Astrocyte of the hippocampus (primary cell): ENCODE measurements around the gene YPEL1.
"Not testable (repeated sequence)": the region's sequence is repeated elsewhere in the genome, so short reads cannot be mapped to it uniquely, and the experiment has no call there.

ENCODE experiments used
- DNase-seq: peaks from one replicate; pipeline ENCODE4 v3.0.0; 2011; ENCODE audit warnings: low read depth, low spot score

Gene YPEL1

DNA sequence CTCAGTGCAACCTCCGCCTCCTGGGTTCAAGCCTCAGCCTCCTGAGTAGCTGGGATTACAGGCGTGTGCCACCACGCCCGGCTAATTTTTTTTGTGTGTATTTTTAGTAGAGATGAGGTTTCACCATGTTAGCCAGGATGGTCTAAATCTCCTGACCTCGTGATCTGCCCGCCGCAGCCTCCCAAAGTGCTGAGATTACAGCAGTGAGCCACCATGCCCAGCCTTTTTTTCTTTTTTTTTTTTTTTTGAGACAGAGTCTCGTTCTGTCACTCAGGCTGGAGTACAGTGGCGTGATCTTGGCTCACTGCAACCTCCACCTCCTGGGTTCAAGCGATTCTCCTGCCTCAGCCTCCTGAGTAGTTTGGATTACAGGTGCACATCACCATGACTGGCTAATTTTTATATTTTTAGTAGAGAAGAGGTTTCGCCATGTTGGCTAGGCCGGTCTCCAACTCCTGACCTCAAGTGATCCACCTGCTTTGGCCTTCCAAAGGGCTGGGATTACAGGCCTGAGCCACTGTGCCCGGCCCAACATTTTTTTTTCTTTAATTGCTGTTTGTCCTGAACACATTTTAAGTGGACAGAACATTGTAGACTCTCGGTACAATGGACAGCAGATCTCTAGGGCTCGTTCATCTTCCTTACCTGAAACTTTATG is 14.3 kb downstream of the YPEL1 start:
- not testable (repeated sequence) for DNase-seq

DNA sequence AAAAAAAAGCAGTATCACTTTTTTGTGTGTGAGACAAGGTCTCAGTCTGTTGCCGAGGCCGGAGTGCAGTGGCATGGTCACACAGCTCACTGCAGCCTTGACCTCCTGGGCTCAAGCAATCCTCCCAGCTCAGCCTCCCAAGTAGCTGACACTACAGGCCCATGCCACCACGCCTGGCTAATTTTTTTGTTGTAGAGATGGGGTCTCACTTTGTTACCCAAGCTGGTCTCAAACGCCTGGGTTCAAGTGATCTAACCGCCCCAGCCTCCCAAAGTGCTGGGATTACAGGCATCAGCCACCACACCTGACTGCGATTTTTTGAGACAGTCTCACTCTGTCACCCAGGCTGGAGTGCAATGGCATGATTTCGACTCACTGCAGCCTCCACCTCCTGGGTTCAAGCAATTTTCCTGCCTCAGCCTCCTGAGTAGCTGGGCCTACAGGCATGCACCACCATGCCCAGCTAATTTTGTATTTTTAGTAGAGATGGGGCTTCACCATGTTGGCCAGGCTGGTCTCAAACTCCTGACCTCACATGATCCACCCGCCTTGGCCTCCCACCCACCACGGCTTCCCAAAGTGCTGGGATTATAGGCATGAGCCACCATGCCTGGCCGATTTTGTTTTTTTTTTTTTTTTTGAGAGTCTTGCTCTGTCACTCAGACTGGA is 15.3 kb downstream of the YPEL1 start:
- DNase-seq = not testable (repeated sequence)

- no peak for DNase-seq
These were observed 16.6 kb downstream of the YPEL1 start for GRCh38 chr22:21719024-21719423.

DNA sequence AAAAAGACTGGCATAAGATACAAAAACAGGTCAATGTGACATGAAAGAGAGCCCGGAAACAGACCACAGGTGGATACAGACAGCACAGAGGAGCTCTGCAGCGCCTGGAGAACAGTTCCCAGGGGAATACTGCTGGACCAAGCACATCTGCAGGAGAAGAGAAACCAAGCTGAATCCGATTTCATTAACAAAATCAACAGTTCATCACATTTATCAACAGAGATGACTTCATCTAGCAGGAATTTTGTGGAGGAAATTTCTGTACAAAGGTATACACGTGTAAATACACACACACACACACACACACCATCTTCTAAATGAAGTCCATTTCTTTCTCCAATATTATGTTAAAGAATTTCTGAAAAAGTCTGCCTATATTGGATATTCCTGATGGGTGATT is 17.1 kb downstream of the YPEL1 start:
- no peak for DNase-seq

GRCh38 chr22:21716395-21717122 is 19.0 kb downstream of the YPEL1 start:
- not testable (repeated sequence) for DNase-seq

- DNase-seq = no peak
These were observed 20.8 kb downstream of the YPEL1 start for GRCh38 chr22:21714786-21715185.

DNA sequence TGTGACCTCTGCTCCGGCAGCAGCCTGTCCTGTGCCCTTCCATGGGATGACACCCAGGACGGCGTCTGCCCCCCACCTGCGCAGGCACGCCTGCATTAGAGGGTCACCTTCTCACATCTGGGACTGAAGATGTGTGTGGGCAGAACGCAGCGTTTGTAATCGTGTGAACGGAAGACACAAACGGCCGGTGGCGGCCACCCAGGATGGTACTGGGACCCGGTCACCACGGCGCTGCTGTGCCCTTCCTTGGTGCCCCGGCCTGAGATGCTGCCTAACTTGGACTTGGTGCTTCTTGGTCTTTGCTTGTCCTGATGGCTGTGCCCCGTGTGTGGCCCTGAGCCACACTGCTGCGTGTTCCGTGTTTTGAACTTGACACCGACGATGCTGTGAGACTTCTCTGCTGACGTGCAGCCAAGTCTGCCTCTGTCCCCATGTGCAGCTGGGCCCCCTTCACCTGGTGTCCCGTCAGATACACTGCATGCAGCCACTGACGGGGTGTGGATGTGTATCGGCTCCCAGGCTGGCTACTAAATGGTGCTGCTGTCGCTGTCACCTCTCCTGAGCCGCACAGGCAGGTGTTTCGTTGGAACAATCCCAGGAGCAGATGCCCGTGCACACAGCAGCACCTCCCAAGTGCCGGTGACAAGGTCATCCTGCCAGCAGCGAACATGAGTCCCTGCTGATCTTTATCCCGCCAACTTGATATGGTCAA is 21.4 kb downstream of the YPEL1 start:
- DNase-seq = no peak

GRCh38 chr22:21713428-21714058 is 22.1 kb downstream of the YPEL1 start:
- no peak for DNase-seq

- peak; percentile 88 for DNase-seq
These were observed 22.7 kb downstream of the YPEL1 start for GRCh38 chr22:21712751-21713427.

DNA sequence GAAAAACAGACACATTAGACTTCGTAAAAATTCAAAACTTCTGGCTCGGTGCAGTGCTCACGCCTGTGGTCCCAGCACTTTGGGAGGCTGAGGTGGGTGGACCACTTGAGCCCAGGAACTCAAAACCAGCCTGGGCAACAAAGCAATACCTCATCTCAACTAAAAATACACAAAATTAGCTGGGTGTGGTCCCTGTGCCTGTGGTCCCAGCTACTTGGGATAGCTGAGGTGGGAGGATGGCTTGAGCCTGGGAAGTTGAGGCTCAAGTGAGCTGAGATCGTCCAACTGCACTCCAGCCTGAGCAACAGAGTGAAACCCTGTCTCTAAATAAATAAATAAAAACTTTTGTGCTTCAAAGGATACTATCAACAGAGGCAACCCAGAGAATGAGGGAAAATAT is 23.7 kb downstream of the YPEL1 start:
- no peak for DNase-seq

GRCh38 chr22:21710156-21710555 is 25.4 kb downstream of the YPEL1 start:
- DNase-seq = no peak

DNA sequence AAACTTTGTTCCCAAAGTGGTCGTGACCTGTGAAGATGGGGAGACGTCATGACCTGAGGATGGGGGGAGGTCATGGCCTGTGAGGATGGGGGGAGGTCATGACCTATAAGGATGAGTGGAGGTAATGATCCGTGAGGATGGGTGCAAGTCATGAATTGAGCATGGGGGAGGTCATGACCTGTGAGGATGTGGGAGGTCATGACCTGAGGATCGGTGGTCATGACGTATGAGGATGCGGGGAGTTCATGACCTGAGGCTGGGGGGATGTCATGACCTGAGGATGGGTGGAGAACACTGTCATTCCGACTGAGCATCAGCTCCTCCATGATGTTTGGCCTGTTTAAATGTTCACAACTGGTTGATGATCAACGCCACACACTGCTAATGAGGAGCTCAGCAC is 25.9 kb downstream of the YPEL1 start:
- no peak for DNase-seq

- DNase-seq = no peak
These were observed 26.6 kb downstream of the YPEL1 start for GRCh38 chr22:21708960-21709359.

DNA sequence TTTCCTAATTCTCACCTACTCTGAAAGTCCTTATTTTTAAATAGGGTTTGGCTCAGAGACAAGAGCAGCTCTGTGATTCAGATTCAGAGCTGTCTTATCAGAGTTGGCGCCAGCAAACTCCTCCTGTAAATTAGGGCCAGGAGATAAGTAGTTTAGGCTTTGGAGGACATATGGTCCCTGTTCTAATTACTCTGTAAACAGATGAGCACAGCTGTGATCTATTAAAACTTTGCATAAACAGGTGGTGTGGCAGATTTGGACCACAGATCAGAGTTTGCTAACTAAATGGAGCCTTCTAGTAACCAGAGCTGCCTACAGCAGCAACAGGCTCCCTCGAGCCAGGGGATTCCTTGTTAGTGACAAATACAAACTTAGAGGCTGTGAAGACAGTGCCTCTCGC is 27.9 kb downstream of the YPEL1 start:
- DNase-seq = no peak

GRCh38 chr22:21703684-21704316 is 31.8 kb downstream of the YPEL1 start:
- no peak for DNase-seq

GRCh38 chr22:21702700-21703683 is 32.6 kb downstream of the YPEL1 start:
- DNase-seq = no peak

- DNase-seq = no peak
These were observed 33.5 kb downstream of the YPEL1 start for GRCh38 chr22:21702094-21702493.

GRCh38 chr22:21701384-21701971 is 34.1 kb downstream of the YPEL1 start:
- DNase-seq = no peak

- DNase-seq = no peak
These were observed 34.8 kb downstream of the YPEL1 start for GRCh38 chr22:21700822-21701221.
